GM19324 (cell line): ENCODE measurements around the gene SLC39A3.

Source experiments
- ATAC-seq: cut with Tn5 transposase; IDR thresholded peaks from one replicate; pipeline ENCODE4 v1.9.1; 2021; ENCODE audit warnings: mild to moderate bottlenecking, moderate library complexity; ENCODE audit not compliant: unreplicated experiment, low FRiP score

Gene SLC39A3

DNA sequence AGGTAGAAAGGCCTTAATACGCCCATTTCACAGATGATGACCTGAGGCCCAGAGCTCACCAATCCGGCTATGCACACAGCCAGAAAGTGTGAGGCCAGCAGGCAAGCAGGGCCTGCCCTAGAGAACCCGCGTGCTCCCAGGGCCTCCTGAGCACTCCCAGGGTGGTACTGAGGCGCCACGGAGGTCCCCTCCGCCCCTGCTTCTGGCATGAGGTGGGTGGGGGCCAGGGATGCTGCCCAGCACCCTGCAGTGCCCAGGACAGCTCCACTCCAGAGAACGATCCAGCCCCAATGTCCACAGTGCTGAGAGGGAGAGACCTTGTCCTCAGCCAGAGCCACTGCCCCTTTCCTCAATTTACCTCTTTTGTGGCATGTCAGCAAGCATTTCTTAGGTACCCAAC, 29.4 kb upstream of the SLC39A3 start:
- no peak for ATAC-seq

GRCh38 chr19:2768365-2769132, 28.7 kb upstream of the SLC39A3 start:
- no peak for ATAC-seq

DNA sequence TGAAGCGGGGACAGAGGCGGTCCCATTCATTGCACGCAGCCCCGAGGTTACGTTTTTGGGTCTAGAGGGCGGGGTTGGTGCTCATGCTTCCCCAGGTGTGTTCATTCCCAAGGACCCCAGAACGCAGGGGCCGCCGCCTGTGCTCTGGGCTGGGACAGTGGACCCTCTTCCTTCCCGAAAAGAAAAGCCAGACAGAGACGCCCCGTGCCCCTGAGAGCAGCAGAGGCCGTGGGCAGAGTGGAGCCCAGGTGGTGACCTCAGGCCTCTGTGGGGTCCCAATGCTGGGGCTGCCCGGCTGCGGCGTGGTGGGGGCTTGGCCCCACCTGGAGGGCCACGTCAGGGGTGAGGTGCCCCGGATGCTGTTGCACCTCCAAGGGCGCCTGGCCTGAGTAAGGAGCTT, 27.9 kb upstream of the SLC39A3 start:
- no peak for ATAC-seq

DNA sequence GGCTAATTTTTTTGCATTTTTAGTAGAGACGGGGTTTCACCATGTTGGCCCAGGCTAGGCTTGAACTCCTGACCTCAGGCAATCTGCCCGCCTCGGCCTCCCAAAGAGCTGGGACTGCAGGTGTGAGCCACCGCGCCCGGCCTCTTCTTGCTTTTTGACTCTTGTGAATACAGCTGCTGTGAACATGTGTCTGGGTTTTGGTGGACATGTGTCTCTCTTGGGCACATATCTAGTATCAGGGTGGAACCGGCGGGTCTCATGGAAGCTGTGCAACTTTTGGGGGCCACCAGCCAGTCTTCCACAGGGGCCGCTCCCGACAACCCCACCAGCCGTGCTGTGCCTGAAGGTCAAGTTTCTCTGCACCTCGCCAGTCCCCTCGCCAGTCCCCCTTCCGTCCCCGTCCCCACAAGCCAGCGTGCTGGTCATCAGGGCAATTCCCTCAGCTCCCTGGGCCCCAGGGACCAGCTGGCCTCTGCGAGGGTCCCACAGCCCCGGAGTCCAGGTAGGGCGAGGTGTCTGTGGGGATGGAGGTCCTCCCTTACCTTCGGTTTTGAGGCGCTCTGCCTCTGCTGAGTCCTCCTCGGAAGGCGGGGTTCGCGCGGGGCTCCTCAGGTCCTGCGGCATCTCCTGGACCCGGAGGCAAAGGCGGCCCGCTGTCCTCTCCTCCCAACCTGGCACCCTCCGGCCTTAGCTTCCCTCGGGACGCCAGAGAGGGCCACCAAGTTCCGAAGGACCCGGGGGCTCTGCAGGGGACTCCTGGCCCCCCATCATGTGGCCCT, 27.0 kb upstream of the SLC39A3 start:
- ATAC-seq, result no peak

DNA sequence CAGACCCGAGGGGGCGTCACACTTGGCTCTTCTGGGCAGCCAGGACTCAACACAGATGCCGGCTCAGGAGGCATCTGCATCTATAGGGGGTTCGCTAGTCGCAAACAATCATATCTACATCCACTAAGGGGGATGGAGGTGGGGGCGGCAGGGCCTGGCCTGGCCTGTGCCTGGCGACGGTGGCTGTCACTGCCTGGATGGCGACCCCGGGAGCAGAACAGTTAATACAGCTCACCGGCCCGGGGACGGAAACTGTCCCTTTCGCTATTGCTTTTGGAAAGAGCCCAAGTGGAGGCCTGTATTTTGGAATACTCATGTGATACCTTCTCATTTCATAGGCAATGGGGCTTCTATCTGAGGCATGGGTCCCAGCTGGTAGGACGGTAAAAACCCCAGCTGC, 25.6 kb upstream of the SLC39A3 start:
- no peak for ATAC-seq

DNA sequence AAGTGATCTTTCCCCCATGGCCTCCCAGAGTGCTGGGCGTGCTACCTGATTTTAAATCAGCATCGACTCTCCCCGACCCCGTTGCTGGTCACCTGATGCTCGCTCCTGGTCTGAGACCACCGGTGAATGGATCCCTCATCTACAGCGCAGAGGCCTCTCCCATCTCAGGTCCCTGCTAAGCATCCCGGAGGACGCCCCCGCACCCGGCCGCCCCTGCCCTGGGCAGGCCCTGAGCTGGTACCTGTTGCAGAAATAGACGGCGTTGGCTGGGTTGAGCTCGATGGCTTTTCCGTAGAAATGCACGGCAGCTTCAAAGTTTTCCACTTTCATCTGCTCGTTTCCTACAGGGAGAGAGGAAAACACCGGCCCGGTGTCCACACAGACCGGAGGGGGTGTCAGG, 25.1 kb upstream of the SLC39A3 start:
- no peak for ATAC-seq

GRCh38 chr19:2763687-2764086, 23.9 kb upstream of the SLC39A3 start:
- no peak for ATAC-seq

GRCh38 chr19:2762783-2763496, 23.1 kb upstream of the SLC39A3 start:
- no peak for ATAC-seq

DNA sequence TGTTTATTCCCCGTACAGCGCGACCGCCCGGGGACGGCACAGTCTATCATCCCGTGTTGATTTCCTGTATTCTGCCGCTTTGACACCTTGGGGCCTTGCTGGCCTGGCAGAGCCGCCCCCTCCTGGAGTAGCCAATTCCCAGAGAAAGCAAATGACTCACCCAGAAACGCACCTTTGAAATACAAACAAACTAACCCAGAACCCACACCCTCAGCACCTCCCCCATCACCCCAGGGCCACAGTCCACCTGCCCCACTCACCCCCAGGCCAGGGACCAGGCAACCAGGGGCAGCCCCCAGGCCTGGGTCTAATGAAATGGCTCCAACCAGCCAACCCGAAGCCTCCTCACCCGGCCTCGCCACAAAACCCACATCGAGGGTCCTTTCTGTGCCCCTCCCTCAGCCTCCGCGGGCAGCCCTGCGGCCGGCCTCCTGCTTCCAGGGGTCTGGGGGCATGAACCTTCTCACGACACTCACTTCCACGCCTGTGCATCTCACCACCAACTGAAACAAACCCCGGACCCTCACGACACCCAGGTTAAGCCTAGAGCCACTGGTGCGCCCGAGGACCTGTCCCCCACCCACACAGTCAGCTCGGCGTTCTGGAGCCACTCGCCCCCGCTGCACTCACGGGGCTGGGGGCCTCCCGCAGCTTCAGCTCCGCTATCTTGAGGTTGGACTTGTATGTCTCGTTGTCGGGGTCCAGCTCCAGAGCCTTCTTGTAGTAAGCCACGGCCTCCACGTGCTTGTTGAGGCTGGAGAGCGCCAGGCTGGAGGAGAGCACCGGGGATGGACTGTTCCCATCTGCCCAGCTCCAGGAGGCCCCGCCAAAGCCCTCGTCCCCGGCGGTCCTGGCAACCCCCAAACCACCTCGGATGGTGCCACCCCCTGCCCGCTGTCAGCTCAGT, 22.3 kb upstream of the SLC39A3 start:
- ATAC-seq, result no peak

- no peak for ATAC-seq
These were observed 21.5 kb upstream of the SLC39A3 start for GRCh38 chr19:2761309-2761677.

- ATAC-seq, result no peak
These were observed 20.1 kb upstream of the SLC39A3 start for GRCh38 chr19:2759965-2760364.

DNA sequence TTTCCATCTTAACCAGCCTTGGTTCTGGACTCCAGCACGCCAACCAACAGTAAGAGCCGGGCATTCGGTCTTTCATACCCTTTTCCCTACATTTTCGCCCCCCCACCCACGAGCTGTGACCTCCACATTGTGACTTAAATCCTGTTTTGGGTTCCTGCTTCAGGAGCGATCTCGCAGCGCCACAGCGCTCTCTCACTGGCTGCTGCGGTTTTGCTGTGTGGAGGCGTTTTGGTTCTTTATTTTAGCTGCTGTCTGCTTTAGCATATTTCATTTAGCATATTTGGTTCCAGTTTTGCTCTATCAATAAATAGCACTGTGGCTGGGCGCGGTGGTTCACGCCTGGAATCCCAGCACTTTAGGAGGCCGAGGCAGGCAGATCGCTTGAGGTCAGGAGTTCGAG, 19.5 kb upstream of the SLC39A3 start:
- ATAC-seq, result no peak

DNA sequence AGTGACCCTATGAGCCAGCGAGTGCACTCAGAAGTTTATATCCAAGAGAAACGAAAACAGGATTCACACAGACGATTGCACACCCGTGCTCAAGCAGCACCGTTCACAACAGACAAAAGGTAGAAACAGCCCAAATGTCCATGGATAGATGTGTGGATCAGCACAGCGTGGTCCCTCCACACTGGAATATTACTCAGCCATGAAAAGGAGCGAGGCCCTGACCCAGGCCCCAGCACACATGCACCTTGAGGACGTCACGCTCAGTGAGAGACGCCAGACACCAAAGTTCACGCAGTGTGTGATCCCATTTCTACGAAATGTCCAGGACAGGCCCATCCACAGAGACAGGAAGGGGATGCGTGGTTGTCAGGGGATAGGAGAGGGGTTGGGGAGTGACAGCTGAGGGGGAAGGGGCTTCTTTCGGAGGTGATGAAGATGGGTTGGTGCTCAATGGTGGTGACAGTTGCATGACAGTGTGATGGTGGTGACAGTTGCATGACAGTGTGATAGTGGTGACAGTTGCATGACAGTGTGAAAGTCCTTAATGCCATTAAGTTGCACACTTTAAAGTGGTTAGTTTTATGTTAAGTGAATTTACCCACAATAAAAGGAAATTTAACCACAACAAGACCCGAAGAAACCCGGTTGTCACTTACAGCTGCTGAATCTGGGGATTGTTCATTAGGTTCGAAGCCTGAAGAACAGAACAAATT, 18.9 kb upstream of the SLC39A3 start:
- ATAC-seq, result no peak

- no peak for ATAC-seq
These were observed 17.4 kb upstream of the SLC39A3 start for GRCh38 chr19:2756921-2757881.

- no peak for ATAC-seq
These were observed 16.7 kb upstream of the SLC39A3 start for GRCh38 chr19:2756477-2756876.

DNA sequence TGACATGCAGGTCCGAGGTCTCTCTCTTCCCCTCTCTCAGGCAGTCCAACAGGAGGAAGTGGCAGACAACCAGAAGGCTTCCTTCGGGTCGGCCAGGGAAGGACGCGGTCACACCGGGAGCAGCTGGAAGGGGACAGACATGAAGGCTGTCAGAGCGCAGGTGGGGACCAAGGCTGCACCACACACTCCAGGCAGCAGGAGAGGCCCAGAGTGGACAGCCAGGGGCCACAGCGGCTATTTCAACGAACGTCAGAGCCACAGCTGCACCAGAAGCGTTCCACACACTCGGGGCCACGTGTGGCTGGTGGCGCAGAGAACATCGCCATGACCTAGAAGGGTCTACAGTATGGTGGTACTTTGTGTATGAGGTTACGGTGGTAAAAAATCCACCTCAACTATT, 16.0 kb upstream of the SLC39A3 start:
- ATAC-seq, result no peak

DNA sequence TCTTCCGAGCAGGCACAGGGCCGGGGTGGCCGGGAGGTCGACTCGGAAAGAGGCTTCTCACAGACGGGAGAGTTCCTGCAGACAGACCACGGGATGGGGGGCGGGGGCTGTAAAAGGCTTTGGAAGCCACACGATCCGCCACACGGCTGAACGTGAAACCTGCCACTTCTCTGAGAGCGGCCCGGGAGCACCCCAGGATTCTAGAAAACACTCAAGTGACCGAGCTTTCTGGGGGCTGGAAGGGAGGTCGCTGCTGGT, 15.6 kb upstream of the SLC39A3 start:
- ATAC-seq, result no peak

GRCh38 chr19:2754659-2755447, 15.0 kb upstream of the SLC39A3 start:
- ATAC-seq, result no peak
